Measurements from ENCODE around the gene ANKRD31.
"Not testable (repeated sequence)": the region's sequence is repeated elsewhere in the genome, so short reads cannot be mapped to it uniquely, and the experiment has no call there.

ANKRD31 gene

GRCh38 chr5:75234251-75234650 is 2.4 kb downstream of the ANKRD31 start:
- no peak for DNase-seq (ENCODE audit: low spot score)

- no peak for DNase-seq (ENCODE audit: low spot score)
Observed at GRCh38 chr5:75226916-75227315, 9.8 kb downstream of the ANKRD31 start.

- no peak for DNase-seq (ENCODE audit: low spot score)
Observed at GRCh38 chr5:75225506-75225905, 11.2 kb downstream of the ANKRD31 start.

- DNase-seq (ENCODE audit: low spot score): not testable (repeated sequence)
Observed at GRCh38 chr5:75220787-75221186, 15.9 kb downstream of the ANKRD31 start.

GRCh38 chr5:75214928-75215327 is 21.8 kb downstream of the ANKRD31 start:
- DNase-seq (ENCODE audit: low spot score): no peak

GRCh38 chr5:75214409-75214808 is 22.3 kb downstream of the ANKRD31 start:
- no peak for DNase-seq (ENCODE audit: low spot score)

- no peak for DNase-seq (ENCODE audit: low spot score)
Observed at GRCh38 chr5:75203604-75204003, 33.1 kb downstream of the ANKRD31 start.

- DNase-seq (ENCODE audit: low spot score): no peak
Observed at GRCh38 chr5:75202935-75203334, 33.7 kb downstream of the ANKRD31 start.

- DNase-seq (ENCODE audit: low spot score): no peak
Observed at GRCh38 chr5:75200776-75201175, 35.9 kb downstream of the ANKRD31 start.

GRCh38 chr5:75199946-75200345 is 36.7 kb downstream of the ANKRD31 start:
- DNase-seq (ENCODE audit: low spot score): no peak

GRCh38 chr5:75199071-75199470 is 37.6 kb downstream of the ANKRD31 start:
- DNase-seq (ENCODE audit: low spot score): no peak

- DNase-seq (ENCODE audit: low spot score): no peak
Observed at GRCh38 chr5:75197745-75198144, 38.9 kb downstream of the ANKRD31 start.

GRCh38 chr5:75192804-75193203 is 43.9 kb downstream of the ANKRD31 start:
- DNase-seq (ENCODE audit: low spot score): no peak

- DNase-seq (ENCODE audit: low spot score): no peak
Observed at GRCh38 chr5:75192264-75192663, 44.4 kb downstream of the ANKRD31 start.

GRCh38 chr5:75190227-75190626 is 46.5 kb downstream of the ANKRD31 start:
- no peak for DNase-seq (ENCODE audit: low spot score)

GRCh38 chr5:75189353-75189752 is 47.3 kb downstream of the ANKRD31 start:
- DNase-seq (ENCODE audit: low spot score): no peak

- DNase-seq (ENCODE audit: low spot score): no peak
Observed at GRCh38 chr5:75185763-75186162, 50.9 kb downstream of the ANKRD31 start.

GRCh38 chr5:75176009-75176408 is 60.7 kb downstream of the ANKRD31 start:
- not testable (repeated sequence) for DNase-seq (ENCODE audit: low spot score)

- not testable (repeated sequence) for DNase-seq (ENCODE audit: low spot score)
Observed at GRCh38 chr5:75174872-75175271, 61.8 kb downstream of the ANKRD31 start.

GRCh38 chr5:75169516-75169915 is 67.2 kb downstream of the ANKRD31 start:
- DNase-seq (ENCODE audit: low spot score): no peak

- no peak for DNase-seq (ENCODE audit: low spot score)
Observed at GRCh38 chr5:75168026-75168735, 68.5 kb downstream of the ANKRD31 start.

GRCh38 chr5:75167345-75167744 is 69.3 kb downstream of the ANKRD31 start:
- DNase-seq (ENCODE audit: low spot score): no peak

- DNase-seq (ENCODE audit: low spot score): not testable (repeated sequence)
Observed at GRCh38 chr5:75161508-75161907, 75.2 kb downstream of the ANKRD31 start.

GRCh38 chr5:75156585-75156984 is 80.1 kb downstream of the ANKRD31 start:
- DNase-seq (ENCODE audit: low spot score): no peak
